ENCODE results near the gene WWTR1. TPM values are rescaled to one million over a fixed set of nuclear protein-coding genes. Genes with fewer than 3 reads are reported as not detected.

Gene WWTR1
- total RNA-seq, 1 experiment from 2014 or later, result 73.5 TPM

DNA sequence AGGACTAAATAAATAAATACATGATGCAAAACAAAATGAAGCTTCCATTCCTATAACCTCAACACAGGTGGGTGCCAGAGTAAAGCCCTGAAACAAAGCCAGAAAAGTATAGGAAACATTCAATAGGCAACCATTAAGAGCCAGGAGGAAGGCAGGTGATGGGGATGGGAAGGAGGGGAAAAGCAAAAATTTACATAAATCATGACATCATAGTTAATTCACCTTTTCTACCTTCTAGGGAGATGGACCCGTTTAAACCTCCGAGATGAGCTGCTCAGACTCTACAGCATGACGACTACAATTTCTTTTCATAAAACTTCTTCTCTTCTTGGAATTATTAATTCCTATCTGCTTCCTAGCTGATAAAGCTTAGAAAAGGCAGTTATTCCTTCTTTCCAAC is 155.4 kb downstream of the WWTR1 start:
- no peaks in the 10 kb centered on the region for H3K27me3 ChIP-seq (ENCODE audit: insufficient read depth, low read depth)
- no peaks in the 10 kb centered on the region for H3K9me3 ChIP-seq (ENCODE audit: insufficient read depth, low read depth)
- no peaks in the 10 kb centered on the region for H4K20me1 ChIP-seq (ENCODE audit: insufficient read depth)
- no peak overlapping the region for H3K27ac ChIP-seq
- no peaks in the 10 kb centered on the region for H3F3A ChIP-seq (ENCODE audit: insufficient read depth, low read depth)
- ChIA-PET POLR2A (ENCODE audit: unreplicated experiment) (no interaction called here), CTCF (interaction anchor here (1.0 kb wide), 1 partner anchor 11 kb away, joined by 3 read pairs; no protein-coding TSS in a partner anchor)
- no peak for DNase-seq
- TF ChIP-seq, protein P1, sequence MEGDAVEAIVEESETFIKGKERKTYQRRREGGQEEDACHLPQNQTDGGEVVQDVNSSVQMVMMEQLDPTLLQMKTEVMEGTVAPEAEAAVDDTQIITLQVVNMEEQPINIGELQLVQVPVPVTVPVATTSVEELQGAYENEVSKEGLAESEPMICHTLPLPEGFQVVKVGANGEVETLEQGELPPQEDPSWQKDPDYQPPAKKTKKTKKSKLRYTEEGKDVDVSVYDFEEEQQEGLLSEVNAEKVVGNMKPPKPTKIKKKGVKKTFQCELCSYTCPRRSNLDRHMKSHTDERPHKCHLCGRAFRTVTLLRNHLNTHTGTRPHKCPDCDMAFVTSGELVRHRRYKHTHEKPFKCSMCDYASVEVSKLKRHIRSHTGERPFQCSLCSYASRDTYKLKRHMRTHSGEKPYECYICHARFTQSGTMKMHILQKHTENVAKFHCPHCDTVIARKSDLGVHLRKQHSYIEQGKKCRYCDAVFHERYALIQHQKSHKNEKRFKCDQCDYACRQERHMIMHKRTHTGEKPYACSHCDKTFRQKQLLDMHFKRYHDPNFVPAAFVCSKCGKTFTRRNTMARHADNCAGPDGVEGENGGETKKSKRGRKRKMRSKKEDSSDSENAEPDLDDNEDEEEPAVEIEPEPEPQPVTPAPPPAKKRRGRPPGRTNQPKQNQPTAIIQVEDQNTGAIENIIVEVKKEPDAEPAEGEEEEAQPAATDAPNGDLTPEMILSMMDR (conservative IDR thresholded peaks at IDR 0.05), result no peak
- TF ChIP-seq EZH2 (IDR thresholded peaks at IDR 0.05; ENCODE audit: low read depth), result no peak
- no peak overlapping the region for H2AFZ ChIP-seq
- H3K36me3 ChIP-seq (ENCODE audit: low read depth), result no peaks in the 10 kb centered on the region
- no peak overlapping the region for H3K4me2 ChIP-seq
- peaks cover 13% of the 10 kb centered on the region for H3K4me1 ChIP-seq (replicated peaks; ENCODE audit: insufficient read depth)
- no peak overlapping the region for H3K4me3 ChIP-seq
- intact Hi-C loops (cut with micrococcal nuclease; ENCODE audit: unreplicated experiment), result no loop called here
- H3K9me2 ChIP-seq (ENCODE audit: insufficient read depth), result no peaks in the 10 kb centered on the region
- no TSS peak for BruUV-seq (replicated peaks)
- H3K79me2 ChIP-seq (ENCODE audit: low read depth), result no peaks in the 10 kb centered on the region

DNA sequence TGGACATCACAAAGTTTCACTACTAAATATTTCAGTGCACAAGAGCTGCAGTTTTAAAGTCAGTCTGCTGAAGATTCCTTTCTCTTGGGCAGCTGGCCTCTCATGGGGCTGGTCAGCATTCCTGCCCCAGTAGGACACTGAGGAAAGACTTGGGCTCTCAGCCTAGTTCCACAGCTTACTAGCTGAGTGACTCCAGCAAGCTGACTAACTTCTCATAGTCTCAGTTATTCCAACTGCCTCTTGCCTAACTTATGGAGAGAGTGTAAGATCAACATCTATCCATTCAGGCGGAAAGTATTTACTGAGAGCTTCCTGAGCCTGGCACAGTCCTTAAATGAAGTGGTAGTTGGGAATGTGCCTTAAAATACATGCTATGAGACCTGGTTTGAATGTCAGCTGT is 156.3 kb downstream of the WWTR1 start:
- H3K4me2 ChIP-seq, result peak overlapping the region; percentile 26
- CTCF ChIA-PET, result interaction anchor here (1.0 kb wide), 1 partner anchor 12 kb away, joined by 3 read pairs; no protein-coding TSS in a partner anchor
- POLR2A ChIA-PET (ENCODE audit: unreplicated experiment), result interaction anchor here (0.6 to 0.7 kb wide), 2 partner anchors 157 to 650 kb away, joined by 3 to 6 read pairs; no protein-coding TSS in a partner anchor
- H3K27ac ChIP-seq, result peak overlapping the region; percentile 48
- no peak overlapping the region for H2AFZ ChIP-seq
- no peaks in the 10 kb centered on the region for H3F3A ChIP-seq (ENCODE audit: insufficient read depth, low read depth)
- DNase-seq, result peak; percentile 22 to 89
- BruUV-seq (replicated peaks), result no TSS peak
- peaks cover 13% of the 10 kb centered on the region for H3K4me1 ChIP-seq (replicated peaks; ENCODE audit: insufficient read depth)
- TF ChIP-seq, protein P1 (conservative IDR thresholded peaks at IDR 0.05), result no peak
- TF ChIP-seq EZH2 (IDR thresholded peaks at IDR 0.05; ENCODE audit: low read depth), result no peak
- no peaks in the 10 kb centered on the region for H4K20me1 ChIP-seq (ENCODE audit: insufficient read depth)
- intact Hi-C loops (cut with micrococcal nuclease; ENCODE audit: unreplicated experiment), result no loop called here
- H3K27me3 ChIP-seq (ENCODE audit: insufficient read depth, low read depth), result no peaks in the 10 kb centered on the region
- H3K4me3 ChIP-seq, result no peak overlapping the region
- no peaks in the 10 kb centered on the region for H3K36me3 ChIP-seq (ENCODE audit: low read depth)
- H3K9me2 ChIP-seq (ENCODE audit: insufficient read depth), result no peaks in the 10 kb centered on the region
- no peaks in the 10 kb centered on the region for H3K79me2 ChIP-seq (ENCODE audit: low read depth)
- H3K9me3 ChIP-seq (ENCODE audit: insufficient read depth, low read depth), result no peaks in the 10 kb centered on the region

DNA sequence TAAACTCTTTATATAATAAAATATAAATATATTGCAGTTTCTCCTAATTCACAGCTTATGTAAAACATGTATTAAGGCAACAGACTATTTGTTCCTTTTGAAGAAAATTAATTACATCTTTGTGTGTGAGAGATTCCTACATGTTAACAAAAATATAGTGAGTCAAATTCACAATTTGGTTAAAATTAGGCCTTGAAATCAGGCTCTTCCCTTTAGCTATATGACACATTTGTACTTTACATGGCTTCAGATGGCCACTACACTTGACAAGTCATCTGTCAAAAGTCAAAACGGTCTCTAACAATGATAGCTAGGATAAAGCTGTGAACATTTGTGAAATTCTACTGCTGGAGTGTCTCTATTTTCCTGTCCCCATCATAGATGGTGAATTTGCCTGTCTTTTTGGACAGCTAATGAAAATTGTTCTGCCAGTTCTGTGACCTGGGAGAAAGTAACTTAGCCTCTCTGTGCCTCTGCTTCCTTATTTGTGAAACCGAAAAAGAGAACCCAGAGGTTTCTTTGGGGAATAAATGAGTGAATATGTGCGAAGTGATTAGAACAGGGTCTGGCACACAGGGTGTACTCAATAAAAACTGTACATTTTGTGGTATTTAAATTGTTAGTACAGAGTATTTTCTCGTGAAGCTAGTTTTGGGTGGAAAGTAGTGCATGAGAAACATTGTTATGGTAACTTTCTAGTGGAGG is 159.7 kb downstream of the WWTR1 start:
- H3K4me2 ChIP-seq, result no peak overlapping the region
- intact Hi-C loops (cut with micrococcal nuclease; ENCODE audit: unreplicated experiment), result loop anchor here (10.0 kb wide), 1 partner anchor 727 kb away; no protein-coding TSS in a partner anchor
- H3K27ac ChIP-seq, result no peak overlapping the region
- no peak overlapping the region for H2AFZ ChIP-seq
- H3K4me3 ChIP-seq, result no peak overlapping the region
- H3F3A ChIP-seq (ENCODE audit: insufficient read depth, low read depth), result no peaks in the 10 kb centered on the region
- no peaks in the 10 kb centered on the region for H4K20me1 ChIP-seq (ENCODE audit: insufficient read depth)
- BruUV-seq (replicated peaks), result no TSS peak
- H3K36me3 ChIP-seq (ENCODE audit: low read depth), result no peaks in the 10 kb centered on the region
- CTCF ChIA-PET, result no interaction called here
- H3K27me3 ChIP-seq (ENCODE audit: insufficient read depth, low read depth), result no peaks in the 10 kb centered on the region
- TF ChIP-seq, protein P1 (conservative IDR thresholded peaks at IDR 0.05), result no peak
- no peak for TF ChIP-seq EZH2 (IDR thresholded peaks at IDR 0.05; ENCODE audit: low read depth)
- POLR2A ChIA-PET (ENCODE audit: unreplicated experiment), result interaction anchor here (1.0 kb wide), 1 partner anchor 120 kb away, joined by 10 read pairs; the partner anchor contains the start of gene TM4SF1
- no peaks in the 10 kb centered on the region for H3K79me2 ChIP-seq (ENCODE audit: low read depth)
- H3K4me1 ChIP-seq (replicated peaks; ENCODE audit: insufficient read depth), result peaks cover 13% of the 10 kb centered on the region
- no peaks in the 10 kb centered on the region for H3K9me3 ChIP-seq (ENCODE audit: insufficient read depth, low read depth)
- no peak for DNase-seq
- no peaks in the 10 kb centered on the region for H3K9me2 ChIP-seq (ENCODE audit: insufficient read depth)
